ENCODE results near the gene CCDC177.

DNA sequence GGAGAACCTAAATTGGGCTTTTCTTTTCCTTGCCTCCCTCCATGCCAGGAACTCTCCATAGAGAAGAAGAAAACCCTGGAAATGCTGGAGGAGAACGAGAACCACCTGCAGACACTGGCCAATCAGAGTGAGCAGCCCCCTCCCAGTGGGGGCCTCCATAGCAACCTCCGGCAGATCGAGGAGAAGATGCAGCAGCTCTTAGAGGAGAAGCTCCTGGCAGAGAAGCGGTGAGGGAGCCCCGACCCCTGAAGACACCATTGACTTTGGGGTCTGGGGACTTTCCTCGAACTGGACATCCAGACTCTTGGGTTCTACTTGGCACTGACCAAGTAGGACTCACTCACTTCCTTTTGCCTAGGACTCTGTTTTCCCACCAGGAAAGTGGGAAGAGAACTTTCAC is 48.8 kb downstream of the CCDC177 start:
- TF ChIP-seq, protein P1, sequence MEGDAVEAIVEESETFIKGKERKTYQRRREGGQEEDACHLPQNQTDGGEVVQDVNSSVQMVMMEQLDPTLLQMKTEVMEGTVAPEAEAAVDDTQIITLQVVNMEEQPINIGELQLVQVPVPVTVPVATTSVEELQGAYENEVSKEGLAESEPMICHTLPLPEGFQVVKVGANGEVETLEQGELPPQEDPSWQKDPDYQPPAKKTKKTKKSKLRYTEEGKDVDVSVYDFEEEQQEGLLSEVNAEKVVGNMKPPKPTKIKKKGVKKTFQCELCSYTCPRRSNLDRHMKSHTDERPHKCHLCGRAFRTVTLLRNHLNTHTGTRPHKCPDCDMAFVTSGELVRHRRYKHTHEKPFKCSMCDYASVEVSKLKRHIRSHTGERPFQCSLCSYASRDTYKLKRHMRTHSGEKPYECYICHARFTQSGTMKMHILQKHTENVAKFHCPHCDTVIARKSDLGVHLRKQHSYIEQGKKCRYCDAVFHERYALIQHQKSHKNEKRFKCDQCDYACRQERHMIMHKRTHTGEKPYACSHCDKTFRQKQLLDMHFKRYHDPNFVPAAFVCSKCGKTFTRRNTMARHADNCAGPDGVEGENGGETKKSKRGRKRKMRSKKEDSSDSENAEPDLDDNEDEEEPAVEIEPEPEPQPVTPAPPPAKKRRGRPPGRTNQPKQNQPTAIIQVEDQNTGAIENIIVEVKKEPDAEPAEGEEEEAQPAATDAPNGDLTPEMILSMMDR (IDR thresholded peaks at IDR 0.05): no peak
- TF ChIP-seq, protein P2, sequence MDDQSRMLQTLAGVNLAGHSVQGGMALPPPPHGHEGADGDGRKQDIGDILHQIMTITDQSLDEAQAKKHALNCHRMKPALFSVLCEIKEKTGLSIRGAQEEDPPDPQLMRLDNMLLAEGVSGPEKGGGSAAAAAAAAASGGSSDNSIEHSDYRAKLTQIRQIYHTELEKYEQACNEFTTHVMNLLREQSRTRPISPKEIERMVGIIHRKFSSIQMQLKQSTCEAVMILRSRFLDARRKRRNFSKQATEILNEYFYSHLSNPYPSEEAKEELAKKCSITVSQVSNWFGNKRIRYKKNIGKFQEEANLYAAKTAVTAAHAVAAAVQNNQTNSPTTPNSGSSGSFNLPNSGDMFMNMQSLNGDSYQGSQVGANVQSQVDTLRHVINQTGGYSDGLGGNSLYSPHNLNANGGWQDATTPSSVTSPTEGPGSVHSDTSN (IDR thresholded peaks at IDR 0.05): no peak
- TF ChIP-seq RAD21 (conservative IDR thresholded peaks at IDR 0.05 in 1 of 2, IDR thresholded peaks at IDR 0.05 in 1 of 2) (no peak), SMC3 (IDR thresholded peaks at IDR 0.05) (no peak), NR3C1 (IDR thresholded peaks at IDR 0.05) (no peak), ZFP36 (IDR thresholded peaks at IDR 0.05; ENCODE audit: borderline replicate concordance, partially characterized antibody) (no peak), POLR2A (IDR thresholded peaks at IDR 0.05; ENCODE audit: low read length) (no peak), CHD2 (IDR thresholded peaks at IDR 0.05; ENCODE audit: low read length, partially characterized antibody) (no peak), EP300 (IDR thresholded peaks at IDR 0.05) (no peak)
- TF ChIP-seq, protein P3, sequence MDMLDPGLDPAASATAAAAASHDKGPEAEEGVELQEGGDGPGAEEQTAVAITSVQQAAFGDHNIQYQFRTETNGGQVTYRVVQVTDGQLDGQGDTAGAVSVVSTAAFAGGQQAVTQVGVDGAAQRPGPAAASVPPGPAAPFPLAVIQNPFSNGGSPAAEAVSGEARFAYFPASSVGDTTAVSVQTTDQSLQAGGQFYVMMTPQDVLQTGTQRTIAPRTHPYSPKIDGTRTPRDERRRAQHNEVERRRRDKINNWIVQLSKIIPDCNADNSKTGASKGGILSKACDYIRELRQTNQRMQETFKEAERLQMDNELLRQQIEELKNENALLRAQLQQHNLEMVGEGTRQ (IDR thresholded peaks at IDR 0.05): no peak
- TF ChIP-seq, protein P4, sequence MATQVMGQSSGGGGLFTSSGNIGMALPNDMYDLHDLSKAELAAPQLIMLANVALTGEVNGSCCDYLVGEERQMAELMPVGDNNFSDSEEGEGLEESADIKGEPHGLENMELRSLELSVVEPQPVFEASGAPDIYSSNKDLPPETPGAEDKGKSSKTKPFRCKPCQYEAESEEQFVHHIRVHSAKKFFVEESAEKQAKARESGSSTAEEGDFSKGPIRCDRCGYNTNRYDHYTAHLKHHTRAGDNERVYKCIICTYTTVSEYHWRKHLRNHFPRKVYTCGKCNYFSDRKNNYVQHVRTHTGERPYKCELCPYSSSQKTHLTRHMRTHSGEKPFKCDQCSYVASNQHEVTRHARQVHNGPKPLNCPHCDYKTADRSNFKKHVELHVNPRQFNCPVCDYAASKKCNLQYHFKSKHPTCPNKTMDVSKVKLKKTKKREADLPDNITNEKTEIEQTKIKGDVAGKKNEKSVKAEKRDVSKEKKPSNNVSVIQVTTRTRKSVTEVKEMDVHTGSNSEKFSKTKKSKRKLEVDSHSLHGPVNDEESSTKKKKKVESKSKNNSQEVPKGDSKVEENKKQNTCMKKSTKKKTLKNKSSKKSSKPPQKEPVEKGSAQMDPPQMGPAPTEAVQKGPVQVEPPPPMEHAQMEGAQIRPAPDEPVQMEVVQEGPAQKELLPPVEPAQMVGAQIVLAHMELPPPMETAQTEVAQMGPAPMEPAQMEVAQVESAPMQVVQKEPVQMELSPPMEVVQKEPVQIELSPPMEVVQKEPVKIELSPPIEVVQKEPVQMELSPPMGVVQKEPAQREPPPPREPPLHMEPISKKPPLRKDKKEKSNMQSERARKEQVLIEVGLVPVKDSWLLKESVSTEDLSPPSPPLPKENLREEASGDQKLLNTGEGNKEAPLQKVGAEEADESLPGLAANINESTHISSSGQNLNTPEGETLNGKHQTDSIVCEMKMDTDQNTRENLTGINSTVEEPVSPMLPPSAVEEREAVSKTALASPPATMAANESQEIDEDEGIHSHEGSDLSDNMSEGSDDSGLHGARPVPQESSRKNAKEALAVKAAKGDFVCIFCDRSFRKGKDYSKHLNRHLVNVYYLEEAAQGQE (IDR thresholded peaks at IDR 0.05): no peak
